Measurements from ENCODE around the gene FCRL6. TPM values are rescaled to one million over a fixed set of nuclear protein-coding genes. Genes with fewer than 3 reads are reported as not detected.

FCRL6 gene
- total RNA-seq, 6 experiments from 2014 or later: 0.40 to 0.62 (median 0.51) TPM; not detected in 2

- Histone ChIP-seq H3K4me3 (no peak overlapping the region), H3K9me3 (no peaks in the 10 kb centered on the region), H3K36me3 (no peaks in the 10 kb centered on the region), H3K4me1 (no peaks in the 10 kb centered on the region), H3K27ac (no peak overlapping the region), H3K27me3 (no peaks in the 10 kb centered on the region)
- 57% methylated on average over 2 of the region's 2 CpGs for WGBS (ENCODE audit: insufficient coverage, low coverage, low lambda C conversion rate, missing lambda C conversion rate)
- no peak for TF ChIP-seq CTCF (IDR thresholded peaks at IDR 0.05)
- TF ChIP-seq POLR2A (IDR thresholded peaks at IDR 0.05): no peak
- intact Hi-C loops (cut with DNase I): no loop called here
- DNase-seq (no peak), ATAC-seq (no peak)
Measured at GRCh38 chr1:159804924-159805323, 2.8 kb downstream of the FCRL6 start.

- intact Hi-C loops (cut with DNase I): no loop called here
- Histone ChIP-seq H3K9me3 (no peaks in the 10 kb centered on the region), H3K4me1 (no peaks in the 10 kb centered on the region), H3K36me3 (no peaks in the 10 kb centered on the region), H3K27me3 (no peaks in the 10 kb centered on the region), H3K27ac (no peak overlapping the region), H3K4me3 (no peak overlapping the region)
- DNase-seq: no peak
- WGBS (ENCODE audit: insufficient coverage, low coverage, low lambda C conversion rate, missing lambda C conversion rate): 84% methylated on average over 8 of the region's 8 CpGs
- TF ChIP-seq POLR2A (IDR thresholded peaks at IDR 0.05) (no peak), CTCF (IDR thresholded peaks at IDR 0.05) (no peak)
- no peak for ATAC-seq
Measured at GRCh38 chr1:159815926-159816325, 13.8 kb downstream of the FCRL6 start.

GRCh38 chr1:159817276-159818041, 15.3 kb downstream of the FCRL6 start:
- Histone ChIP-seq H3K27me3 (no peaks in the 10 kb centered on the region), H3K4me1 (no peaks in the 10 kb centered on the region), H3K9me3 (no peaks in the 10 kb centered on the region), H3K4me3 (no peak overlapping the region), H3K27ac (no peak overlapping the region), H3K36me3 (no peaks in the 10 kb centered on the region)
- ATAC-seq (peak in 1 of 4 donors; percentile 14), DNase-seq (no peak)
- TF ChIP-seq POLR2A (IDR thresholded peaks at IDR 0.05) (no peak), CTCF (IDR thresholded peaks at IDR 0.05) (no peak)
- WGBS (ENCODE audit: insufficient coverage, low coverage, low lambda C conversion rate, missing lambda C conversion rate): 78% methylated on average over 10 of the region's 11 CpGs
- intact Hi-C loops (cut with DNase I): no loop called here

- ATAC-seq (peak; percentile 33 to 82 (median 62)), DNase-seq (no peak)
- intact Hi-C loops (cut with DNase I): no loop called here
- no peak overlapping the region for H3K27ac ChIP-seq
- H3K4me1 ChIP-seq: no peaks in the 10 kb centered on the region
- whole genome bisulfite sequencing (ENCODE audit: insufficient coverage, low coverage, low lambda C conversion rate, missing lambda C conversion rate): 51% methylated on average over 3 of the region's 9 CpGs
- no peaks in the 10 kb centered on the region for H3K36me3 ChIP-seq
- H3K9me3 ChIP-seq: no peaks in the 10 kb centered on the region
- no peak overlapping the region for H3K4me3 ChIP-seq
- no peaks in the 10 kb centered on the region for H3K27me3 ChIP-seq
- TF ChIP-seq POLR2A (IDR thresholded peaks at IDR 0.05): no peak
- TF ChIP-seq CTCF (IDR thresholded peaks at IDR 0.05): peak in 1 of 4 donors; percentile 60
Measured at GRCh38 chr1:159821171-159821867, 19.2 kb downstream of the FCRL6 start.
